ENCODE data around the gene TBC1D4. TPM values are rescaled to one million over a fixed set of nuclear protein-coding genes. Genes with fewer than 3 reads are reported as not detected.

Gene TBC1D4
- total RNA-seq, 2 donors from 2014 or later: 27.6 to 56.1 TPM

GRCh38 chr13:75415694-75416093 lies 66.3 kb downstream of the TBC1D4 start:
- H3K9me3 ChIP-seq: no peaks in the 10 kb centered on the region
- DNase-seq (ENCODE audit: low spot score): no peak
- TF ChIP-seq CTCF (IDR thresholded peaks at IDR 0.05): no peak
- TF ChIP-seq POLR2A (IDR thresholded peaks at IDR 0.05): no peak
- TF ChIP-seq POLR2AphosphoS5 (IDR thresholded peaks at IDR 0.05): no peak
- H3K27me3 ChIP-seq (replicated peaks; ENCODE audit: insufficient read depth): no peaks in the 10 kb centered on the region
- H3K4me3 ChIP-seq: no peak overlapping the region
- H3K36me3 ChIP-seq: no peaks in the 10 kb centered on the region
- H3K27ac ChIP-seq: no peak overlapping the region
- WGBS: 39% methylated on average over 1 of the region's 1 CpG
- intact Hi-C loops (cut with DNase I): no loop called here
- peaks cover 13% of the 10 kb centered on the region for H3K4me1 ChIP-seq (replicated peaks)

- intact Hi-C loops (cut with DNase I): no loop called here
- no peaks in the 10 kb centered on the region for H3K9me3 ChIP-seq
- 48% methylated on average over 2 of the region's 2 CpGs for WGBS
- H3K4me1 ChIP-seq (replicated peaks): peaks cover 13% of the 10 kb centered on the region
- H3K4me3 ChIP-seq: no peak overlapping the region
- no peak overlapping the region for H3K27ac ChIP-seq
- DNase-seq (ENCODE audit: low spot score): no peak
- H3K36me3 ChIP-seq: no peaks in the 10 kb centered on the region
- no peaks in the 10 kb centered on the region for H3K27me3 ChIP-seq (replicated peaks; ENCODE audit: insufficient read depth)
- TF ChIP-seq CTCF (IDR thresholded peaks at IDR 0.05): no peak
- TF ChIP-seq POLR2A (IDR thresholded peaks at IDR 0.05): no peak
- no peak for TF ChIP-seq POLR2AphosphoS5 (IDR thresholded peaks at IDR 0.05)
Measured at GRCh38 chr13:75415171-75415570, 66.8 kb downstream of the TBC1D4 start.

- H3K27me3 ChIP-seq (replicated peaks; ENCODE audit: insufficient read depth): no peaks in the 10 kb centered on the region
- WGBS: 94% methylated on average over 2 of the region's 2 CpGs
- H3K9me3 ChIP-seq: no peaks in the 10 kb centered on the region
- H3K4me1 ChIP-seq (replicated peaks): peaks cover 13% of the 10 kb centered on the region
- H3K4me3 ChIP-seq: no peak overlapping the region
- TF ChIP-seq POLR2A (IDR thresholded peaks at IDR 0.05) (no peak), CTCF (IDR thresholded peaks at IDR 0.05) (no peak), POLR2AphosphoS5 (IDR thresholded peaks at IDR 0.05) (no peak)
- H3K27ac ChIP-seq: no peak overlapping the region
- no peak for DNase-seq (ENCODE audit: low spot score)
- H3K36me3 ChIP-seq: no peaks in the 10 kb centered on the region
- intact Hi-C loops (cut with DNase I): no loop called here
Measured at GRCh38 chr13:75414036-75414827, 67.7 kb downstream of the TBC1D4 start.

- no peaks in the 10 kb centered on the region for H3K9me3 ChIP-seq
- TF ChIP-seq CTCF (IDR thresholded peaks at IDR 0.05) (no peak), POLR2AphosphoS5 (IDR thresholded peaks at IDR 0.05) (no peak), POLR2A (IDR thresholded peaks at IDR 0.05) (no peak)
- H3K36me3 ChIP-seq: no peaks in the 10 kb centered on the region
- peaks cover 9% of the 10 kb centered on the region for H3K4me1 ChIP-seq (replicated peaks)
- WGBS: 87% methylated on average over 4 of the region's 4 CpGs
- H3K4me3 ChIP-seq: no peak overlapping the region
- no peak overlapping the region for H3K27ac ChIP-seq
- no peak for DNase-seq (ENCODE audit: low spot score)
- H3K27me3 ChIP-seq (replicated peaks; ENCODE audit: insufficient read depth): no peaks in the 10 kb centered on the region
- intact Hi-C loops (cut with DNase I): no loop called here
Measured at GRCh38 chr13:75411924-75412537, 69.9 kb downstream of the TBC1D4 start.

- DNase-seq (ENCODE audit: low spot score): no peak
- Histone ChIP-seq H3K4me3 (no peak overlapping the region), H3K4me1 (replicated peaks) (no peaks in the 10 kb centered on the region), H3K27me3 (replicated peaks; ENCODE audit: insufficient read depth) (no peaks in the 10 kb centered on the region), H3K9me3 (no peaks in the 10 kb centered on the region), H3K36me3 (no peaks in the 10 kb centered on the region), H3K27ac (no peak overlapping the region)
- whole genome bisulfite sequencing: 86% methylated on average over 7 of the region's 7 CpGs
- intact Hi-C loops (cut with DNase I): no loop called here
- TF ChIP-seq CTCF (IDR thresholded peaks at IDR 0.05): no peak
- TF ChIP-seq POLR2AphosphoS5 (IDR thresholded peaks at IDR 0.05): no peak
- TF ChIP-seq POLR2A (IDR thresholded peaks at IDR 0.05): no peak
Measured at GRCh38 chr13:75410207-75410606, 71.8 kb downstream of the TBC1D4 start.

Data from prostate gland (tissue), 2 donors.